Measurements from ENCODE around the gene CCNL1.
A peak's percentile ranks its signal among the peaks of the same experiment; 100 is the strongest.

The CCNL1 gene

GRCh38 chr3:157101486-157101885 is 58.5 kb downstream of the CCNL1 start:
- Histone ChIP-seq H3K27me3 (ENCODE audit: insufficient read depth, poor library complexity, severe bottlenecking) (no peaks in the 10 kb centered on the region), H3K4me3 (replicated peaks; ENCODE audit: insufficient read depth, low read length) (no peak overlapping the region), H3K27ac (replicated peaks) (peak overlapping the region; percentile 41)
- DNase-seq (ENCODE audit: low read depth in 1 of 2, low spot score in 1 of 2): peak; percentile 39 to 41
- TF ChIP-seq GABPA (IDR thresholded peaks at IDR 0.05; ENCODE audit: low read depth) (no peak), CTCF (IDR thresholded peaks at IDR 0.05; ENCODE audit: insufficient read depth, low read length) (no peak), REST (IDR thresholded peaks at IDR 0.05; ENCODE audit: insufficient replicate concordance, low read depth) (no peak), POLR2AphosphoS5 (IDR thresholded peaks at IDR 0.05; ENCODE audit: low read depth) (no peak), SPI1 (IDR thresholded peaks at IDR 0.05; ENCODE audit: borderline replicate concordance, low read depth) (no peak)

- H3K27ac ChIP-seq (replicated peaks): peak overlapping the region; percentile 41
- TF ChIP-seq POLR2AphosphoS5 (IDR thresholded peaks at IDR 0.05; ENCODE audit: low read depth) (no peak), SPI1 (IDR thresholded peaks at IDR 0.05; ENCODE audit: borderline replicate concordance, low read depth) (no peak), CTCF (IDR thresholded peaks at IDR 0.05; ENCODE audit: insufficient read depth, low read length) (no peak), GABPA (IDR thresholded peaks at IDR 0.05; ENCODE audit: low read depth) (no peak), REST (IDR thresholded peaks at IDR 0.05; ENCODE audit: insufficient replicate concordance, low read depth) (no peak)
- H3K4me3 ChIP-seq (replicated peaks; ENCODE audit: insufficient read depth, low read length): no peak overlapping the region
- DNase-seq (ENCODE audit: low read depth in 1 of 2, low spot score in 1 of 2): no peak
- no peaks in the 10 kb centered on the region for H3K27me3 ChIP-seq (ENCODE audit: insufficient read depth, poor library complexity, severe bottlenecking)
Measured at GRCh38 chr3:157100608-157101396, 59.1 kb downstream of the CCNL1 start.

GRCh38 chr3:157100096-157100477 is 59.9 kb downstream of the CCNL1 start:
- H3K4me3 ChIP-seq (replicated peaks; ENCODE audit: insufficient read depth, low read length): no peak overlapping the region
- no peaks in the 10 kb centered on the region for H3K27me3 ChIP-seq (ENCODE audit: insufficient read depth, poor library complexity, severe bottlenecking)
- H3K27ac ChIP-seq (replicated peaks): no peak overlapping the region
- no peak for DNase-seq (ENCODE audit: low read depth in 1 of 2, low spot score in 1 of 2)
- TF ChIP-seq GABPA (IDR thresholded peaks at IDR 0.05; ENCODE audit: low read depth) (no peak), CTCF (IDR thresholded peaks at IDR 0.05; ENCODE audit: insufficient read depth, low read length) (no peak), REST (IDR thresholded peaks at IDR 0.05; ENCODE audit: insufficient replicate concordance, low read depth) (no peak), SPI1 (IDR thresholded peaks at IDR 0.05; ENCODE audit: borderline replicate concordance, low read depth) (no peak), POLR2AphosphoS5 (IDR thresholded peaks at IDR 0.05; ENCODE audit: low read depth) (no peak)
